GM12874 (cell line): ENCODE measurements around the gene SCO1.

Experiments used
- TF ChIP-seq, protein P1 (sequence below): IDR thresholded peaks from 2 replicates; pipeline ENCODE4 v1.5.1; 2011; ENCODE audit warnings: low read depth, mild to moderate bottlenecking, control low read depth, low read length, moderate library complexity; ENCODE audit not compliant: insufficient read depth

The SCO1 gene

DNA sequence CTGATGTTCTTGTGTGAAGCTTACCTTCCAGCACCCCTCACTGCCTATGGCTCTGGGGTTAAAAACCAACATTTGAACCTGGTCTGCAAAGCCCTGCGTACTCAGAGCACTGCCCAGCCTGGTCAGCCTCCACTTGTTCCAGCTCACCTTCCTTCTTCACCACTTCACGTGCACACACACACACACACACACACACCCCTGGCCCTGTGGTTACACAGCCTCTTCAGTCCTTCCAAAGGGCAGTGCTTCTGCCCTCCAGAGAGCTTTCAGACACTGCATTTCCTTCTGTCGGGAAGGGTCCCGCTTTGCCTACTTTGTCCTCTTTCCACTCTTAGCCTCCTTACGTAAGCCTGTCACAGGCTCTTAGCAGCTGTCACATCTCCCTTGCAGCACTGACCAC is 42.1 kb upstream of the SCO1 start:
- TF ChIP-seq, protein P1, sequence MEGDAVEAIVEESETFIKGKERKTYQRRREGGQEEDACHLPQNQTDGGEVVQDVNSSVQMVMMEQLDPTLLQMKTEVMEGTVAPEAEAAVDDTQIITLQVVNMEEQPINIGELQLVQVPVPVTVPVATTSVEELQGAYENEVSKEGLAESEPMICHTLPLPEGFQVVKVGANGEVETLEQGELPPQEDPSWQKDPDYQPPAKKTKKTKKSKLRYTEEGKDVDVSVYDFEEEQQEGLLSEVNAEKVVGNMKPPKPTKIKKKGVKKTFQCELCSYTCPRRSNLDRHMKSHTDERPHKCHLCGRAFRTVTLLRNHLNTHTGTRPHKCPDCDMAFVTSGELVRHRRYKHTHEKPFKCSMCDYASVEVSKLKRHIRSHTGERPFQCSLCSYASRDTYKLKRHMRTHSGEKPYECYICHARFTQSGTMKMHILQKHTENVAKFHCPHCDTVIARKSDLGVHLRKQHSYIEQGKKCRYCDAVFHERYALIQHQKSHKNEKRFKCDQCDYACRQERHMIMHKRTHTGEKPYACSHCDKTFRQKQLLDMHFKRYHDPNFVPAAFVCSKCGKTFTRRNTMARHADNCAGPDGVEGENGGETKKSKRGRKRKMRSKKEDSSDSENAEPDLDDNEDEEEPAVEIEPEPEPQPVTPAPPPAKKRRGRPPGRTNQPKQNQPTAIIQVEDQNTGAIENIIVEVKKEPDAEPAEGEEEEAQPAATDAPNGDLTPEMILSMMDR: no peak

- TF ChIP-seq, protein P1: no peak
These were observed 41.4 kb upstream of the SCO1 start for GRCh38 chr17:10738521-10739258.

- TF ChIP-seq, protein P1: no peak
These were observed 40.4 kb upstream of the SCO1 start for GRCh38 chr17:10737736-10738135.

DNA sequence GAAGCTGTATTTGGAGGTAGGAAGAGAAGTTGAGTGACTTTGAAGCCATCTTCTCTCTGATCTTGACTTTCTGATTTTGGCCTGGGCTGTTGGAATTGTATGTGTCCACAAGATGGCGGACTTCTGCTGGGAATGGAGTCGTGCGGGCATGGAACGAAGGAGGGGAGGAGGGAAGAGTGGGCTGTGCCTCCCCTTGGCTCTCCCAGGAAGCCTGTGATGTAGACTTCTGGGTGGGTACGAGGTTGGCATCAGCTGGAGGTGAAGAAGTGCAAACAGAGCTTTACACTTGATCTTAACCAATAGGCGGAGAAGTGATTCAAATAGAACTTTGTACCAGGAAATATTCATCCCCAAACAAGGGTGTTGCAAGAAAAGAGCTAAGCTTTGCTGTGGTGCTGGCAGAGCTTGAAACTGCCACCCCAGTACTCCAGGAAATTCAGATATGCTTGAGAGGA is 39.9 kb upstream of the SCO1 start:
- TF ChIP-seq, protein P1: peak; percentile 50

DNA sequence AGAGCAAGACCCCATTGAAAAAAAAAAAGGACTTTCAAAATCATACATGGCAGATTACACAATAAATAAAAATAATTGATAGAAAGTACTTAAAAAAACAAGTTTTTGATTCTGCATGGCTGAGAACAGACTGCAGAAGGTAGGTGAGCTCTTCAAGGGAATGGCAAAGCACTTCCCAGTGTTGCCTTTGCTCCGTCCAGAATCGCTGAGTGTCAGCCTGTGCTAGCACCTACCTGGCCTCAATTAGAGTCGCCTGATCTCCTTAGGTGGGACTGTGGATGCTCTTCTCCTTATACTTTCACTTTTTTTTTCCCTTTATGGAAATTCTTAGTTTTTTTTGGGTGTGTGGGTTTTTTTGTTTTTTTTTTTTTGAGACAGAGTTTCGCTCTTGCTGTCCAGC is 38.5 kb upstream of the SCO1 start:
- TF ChIP-seq, protein P1: no peak

GRCh38 chr17:10735251-10735650 is 37.9 kb upstream of the SCO1 start:
- TF ChIP-seq, protein P1: no peak

GRCh38 chr17:10733666-10734065 is 36.3 kb upstream of the SCO1 start:
- TF ChIP-seq, protein P1: no peak
